A673 (cell line): ENCODE results near the gene APELA. TPM values are rescaled to one million over a fixed set of nuclear protein-coding genes. Genes with fewer than 3 reads are reported as not detected.
A peak's percentile ranks its signal among the peaks of the same experiment; 100 is the strongest.
"Not testable (repeated sequence)": the region's sequence is repeated elsewhere in the genome, so short reads cannot be mapped to it uniquely, and the experiment has no call there.

Source experiments
- BruUV-seq: library from RNA; stranded (reverse); fragments of 400-500 nt; replicated peaks from 2 replicates; lab custom pipeline; 2021; lab: Mats Ljungman, UMichigan
- CTCF ChIA-PET: fragments of 300-600 bp; sonication (Branson Sonifier 250); formaldehyde crosslinking; loops from one replicate; lab custom pipeline; 2022; ENCODE audit warnings: antibody characterized with exemption; lab: Charles Lee
- POLR2A ChIA-PET: fragments of 300-600 bp; sonication (Branson Sonifier 250); formaldehyde crosslinking; loops from one replicate; lab custom pipeline; 2022; ENCODE audit warnings: antibody characterized with exemption; ENCODE audit not compliant: low non-redundant PET; lab: Charles Lee
- DNase-seq: peaks from one replicate; pipeline ENCODE4 v3.0.0-alpha.2; 2015; ENCODE audit warnings: low spot score
- H3K27ac ChIP-seq: fragments of 200-600 bp; sonication (generic); 2 replicates; pipeline ENCODE4 v1.5.1; 2016; ENCODE audit warnings: mixed run types, low read depth, mild to moderate bottlenecking, mixed read lengths, antibody characterized with exemption, low read length; ENCODE audit not compliant: poor library complexity, severe bottlenecking
- H3K27me3 ChIP-seq: fragments of 200-600 bp; sonication (generic); replicated peaks from 2 replicates; pipeline ENCODE4 v1.6.1; 2017; ENCODE audit warnings: mixed run types, low read depth, mild to moderate bottlenecking, mixed read lengths, antibody characterized with exemption, low read length; ENCODE audit not compliant: insufficient read depth, poor library complexity
- H3K36me3 ChIP-seq: fragments of 200-600 bp; sonication (generic); 2 replicates; pipeline ENCODE4 v1.6.1; 2016; ENCODE audit warnings: mixed run types, mild to moderate bottlenecking, mixed read lengths, antibody characterized with exemption, low read length; ENCODE audit not compliant: insufficient read depth, poor library complexity, severe bottlenecking
- H3K4me1 ChIP-seq: fragments of 200-600 bp; sonication (generic); 2 replicates; pipeline ENCODE4 v1.6.1; 2017; ENCODE audit warnings: mixed run types, mild to moderate bottlenecking, mixed read lengths, antibody characterized with exemption, low read length; ENCODE audit not compliant: insufficient read depth, poor library complexity, severe bottlenecking
- H3K4me3 ChIP-seq: fragments of 200-600 bp; sonication (generic); 2 replicates; pipeline ENCODE4 v1.5.1; 2016; ENCODE audit warnings: low read depth, mixed run types, mild to moderate bottlenecking, mixed read lengths, low read length; ENCODE audit not compliant: poor library complexity, severe bottlenecking
- H3K9me3 ChIP-seq: fragments of 200-600 bp; sonication (generic); 2 replicates; pipeline ENCODE4 v1.6.1; 2016; ENCODE audit warnings: mixed run types, low read depth, mild to moderate bottlenecking, mixed read lengths, antibody characterized with exemption, low read length; ENCODE audit not compliant: poor library complexity, severe bottlenecking
- EZH2 ChIP-seq: fragments of 200-600 bp; sonication (generic); IDR thresholded peaks from 2 replicates; pipeline ENCODE4 v1.6.1; 2017; ENCODE audit warnings: borderline replicate concordance, low read depth, mild to moderate bottlenecking, mixed read lengths, antibody characterized with exemption, low read length; ENCODE audit not compliant: poor library complexity, severe bottlenecking
- intact Hi-C: fragments of 100-400 bp; cut with micrococcal nuclease; formaldehyde crosslinking; loops from one replicate; pipeline ENCODE4 v1.10.0; 2022; ENCODE audit not compliant: unreplicated experiment
- total RNA-seq: library from RNA; stranded (reverse); gene quantifications from 2 replicates; pipeline ENCODE4 v1.2.3, GENCODE V29; 2021
- TF ChIP-seq, protein P1 (sequence below): fragments of 300-800, 200-600 bp; sonication (generic); conservative IDR thresholded peaks from 2 replicates; pipeline ENCODE4 v1.5.1; 2017; ENCODE audit warnings: low read depth, mild to moderate bottlenecking, antibody characterized with exemption, low read length, moderate library complexity, mixed read lengths

The APELA gene
- total RNA-seq, 1 experiment from 2014 or later: 16.9 TPM

DNA sequence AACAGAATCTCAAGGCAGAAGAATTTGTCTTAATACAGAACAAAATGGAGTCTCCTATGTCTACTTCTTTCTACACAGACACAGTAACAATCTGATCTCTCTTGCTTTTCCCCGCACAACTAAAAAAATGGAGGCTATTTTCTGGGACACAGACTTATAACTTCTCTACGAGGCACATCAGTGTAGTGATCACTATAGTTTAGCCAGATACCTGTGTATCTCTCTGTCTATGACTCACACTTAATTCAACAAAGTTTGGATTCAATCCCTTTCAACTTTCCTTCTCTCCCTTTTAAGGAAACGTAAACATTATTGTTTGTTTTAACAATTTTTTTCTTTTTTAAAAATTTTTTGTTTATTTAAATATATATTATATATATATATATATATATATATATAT is 29.4 kb downstream of the APELA start:
- Histone ChIP-seq H3K27ac (no peak overlapping the region), H3K4me1 (no peaks in the 10 kb centered on the region), H3K36me3 (no peaks in the 10 kb centered on the region), H3K4me3 (no peak overlapping the region), H3K9me3 (no peaks in the 10 kb centered on the region), H3K27me3 (no peaks in the 10 kb centered on the region)
- no peak for TF ChIP-seq EZH2
- TF ChIP-seq, protein P1, sequence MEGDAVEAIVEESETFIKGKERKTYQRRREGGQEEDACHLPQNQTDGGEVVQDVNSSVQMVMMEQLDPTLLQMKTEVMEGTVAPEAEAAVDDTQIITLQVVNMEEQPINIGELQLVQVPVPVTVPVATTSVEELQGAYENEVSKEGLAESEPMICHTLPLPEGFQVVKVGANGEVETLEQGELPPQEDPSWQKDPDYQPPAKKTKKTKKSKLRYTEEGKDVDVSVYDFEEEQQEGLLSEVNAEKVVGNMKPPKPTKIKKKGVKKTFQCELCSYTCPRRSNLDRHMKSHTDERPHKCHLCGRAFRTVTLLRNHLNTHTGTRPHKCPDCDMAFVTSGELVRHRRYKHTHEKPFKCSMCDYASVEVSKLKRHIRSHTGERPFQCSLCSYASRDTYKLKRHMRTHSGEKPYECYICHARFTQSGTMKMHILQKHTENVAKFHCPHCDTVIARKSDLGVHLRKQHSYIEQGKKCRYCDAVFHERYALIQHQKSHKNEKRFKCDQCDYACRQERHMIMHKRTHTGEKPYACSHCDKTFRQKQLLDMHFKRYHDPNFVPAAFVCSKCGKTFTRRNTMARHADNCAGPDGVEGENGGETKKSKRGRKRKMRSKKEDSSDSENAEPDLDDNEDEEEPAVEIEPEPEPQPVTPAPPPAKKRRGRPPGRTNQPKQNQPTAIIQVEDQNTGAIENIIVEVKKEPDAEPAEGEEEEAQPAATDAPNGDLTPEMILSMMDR: no peak
- POLR2A ChIA-PET: no interaction called here
- no TSS peak for BruUV-seq
- intact Hi-C loops: no loop called here
- DNase-seq: no peak
- CTCF ChIA-PET: no interaction called here

DNA sequence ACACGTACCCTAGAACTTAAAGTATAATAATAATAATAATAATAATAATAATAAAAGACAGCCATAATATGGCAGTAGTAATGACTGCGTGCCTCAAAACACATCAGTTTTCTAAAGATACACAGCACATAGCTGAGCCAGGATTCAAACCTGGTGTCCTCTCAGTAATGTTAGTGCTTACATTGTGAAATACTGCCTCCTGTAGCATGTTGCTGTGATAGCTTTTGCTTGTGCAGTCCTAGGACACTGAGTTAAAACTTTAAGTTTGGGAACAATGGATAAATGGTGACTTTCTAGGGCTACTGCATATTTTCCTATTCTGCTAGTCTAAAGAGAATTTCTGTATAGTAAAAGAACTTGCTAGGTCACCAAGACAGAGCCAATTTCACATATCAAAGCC is 36.5 kb downstream of the APELA start:
- CTCF ChIA-PET: interaction anchor here (0.7 kb wide), 1 partner anchor 1233 kb away, joined by 3 read pairs; no protein-coding TSS in a partner anchor
- H3K4me3 ChIP-seq, H3K27ac ChIP-seq, H3K27me3 ChIP-seq, H3K9me3 ChIP-seq, BruUV-seq, POLR2A ChIA-PET, H3K4me1 ChIP-seq, H3K36me3 ChIP-seq, intact Hi-C loops: not testable (repeated sequence)
- TF ChIP-seq, protein P1: peak; percentile 50
- DNase-seq: peak; percentile 33

DNA sequence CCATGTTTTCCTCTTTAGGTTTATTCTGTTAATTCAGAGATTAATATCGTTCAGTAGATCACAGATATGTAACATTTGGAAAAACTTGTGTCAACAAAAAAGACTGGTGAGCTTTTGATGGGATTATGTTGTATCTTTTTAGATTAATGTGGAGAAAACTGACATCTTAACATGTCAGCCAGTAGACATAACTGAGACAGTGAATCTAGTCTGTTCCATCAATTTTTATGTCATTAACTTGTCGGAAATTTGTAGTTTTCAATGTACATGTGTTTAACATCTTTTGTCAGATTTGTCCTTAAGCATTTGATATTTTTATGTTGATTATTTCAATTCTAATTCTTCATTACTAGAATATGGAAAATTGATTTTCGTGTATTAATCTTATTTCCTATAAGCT is 42.0 kb downstream of the APELA start:
- intact Hi-C loops: no loop called here
- H3K9me3 ChIP-seq: no peaks in the 10 kb centered on the region
- no peaks in the 10 kb centered on the region for H3K27me3 ChIP-seq
- ChIA-PET POLR2A (no interaction called here), CTCF (no interaction called here)
- H3K4me1 ChIP-seq: no peaks in the 10 kb centered on the region
- no peak for DNase-seq
- no peak overlapping the region for H3K27ac ChIP-seq
- no peak for TF ChIP-seq EZH2
- TF ChIP-seq, protein P1: no peak
- no peak overlapping the region for H3K4me3 ChIP-seq
- H3K36me3 ChIP-seq: no peaks in the 10 kb centered on the region
- no TSS peak for BruUV-seq
